Endodermal cell (in vitro differentiated cells): ENCODE measurements around the gene RNF149. TPM values are rescaled to one million over a fixed set of nuclear protein-coding genes. Genes with fewer than 3 reads are reported as not detected.
"Not testable (repeated sequence)": the region's sequence is repeated elsewhere in the genome, so short reads cannot be mapped to it uniquely, and the experiment has no call there.

Source experiments
- DNase-seq: peaks from one replicate; pipeline ENCODE4 v3.0.0-alpha.2; 2017
- H3K27ac ChIP-seq: 2 replicates; pipeline ENCODE4 v1.5.1; 2013; ENCODE audit warnings: mild to moderate bottlenecking, low read depth, low read length, moderate library complexity
- H3K27me3 ChIP-seq: 2 replicates; pipeline ENCODE4 v1.6.1; 2013; ENCODE audit warnings: mild to moderate bottlenecking, low read length, moderate library complexity; ENCODE audit not compliant: insufficient read depth, control insufficient read depth, poor library complexity, severe bottlenecking
- H3K36me3 ChIP-seq: 2 replicates; pipeline ENCODE4 v1.7.0; 2013; ENCODE audit warnings: mild to moderate bottlenecking, low read length, moderate library complexity; ENCODE audit not compliant: control insufficient read depth, insufficient read depth
- H3K4me1 ChIP-seq: one replicate; pipeline ENCODE4 v1.7.0; 2013; ENCODE audit warnings: low read length; ENCODE audit not compliant: control insufficient read depth, insufficient read depth
- H3K4me3 ChIP-seq: 2 replicates; pipeline ENCODE4 v1.5.1; 2013; ENCODE audit warnings: mild to moderate bottlenecking, low read length, moderate library complexity
- H3K9ac ChIP-seq: 2 replicates; pipeline ENCODE4 v1.6.1; 2013; ENCODE audit warnings: mild to moderate bottlenecking, low read length, moderate library complexity; ENCODE audit not compliant: poor library complexity, severe bottlenecking; ENCODE audit errors: extremely low read depth
- H3K9me3 ChIP-seq: 2 replicates; pipeline ENCODE4 v1.6.1; 2013; ENCODE audit warnings: mild to moderate bottlenecking, low read length, moderate library complexity; ENCODE audit not compliant: control insufficient read depth
- H3K27ac Mint-ChIP-seq: 2 replicates; pipeline ENCODE4 v1.8.0; 2020; ENCODE audit warnings: mixed read lengths
- H3K27me3 Mint-ChIP-seq: 2 replicates; pipeline ENCODE4 v1.8.0; 2021; ENCODE audit warnings: mild to moderate bottlenecking, mixed read lengths; ENCODE audit not compliant: insufficient read depth
- H3K36me3 Mint-ChIP-seq: 2 replicates; pipeline ENCODE4 v1.8.0; 2020; ENCODE audit warnings: low read depth, mixed read lengths
- H3K4me1 Mint-ChIP-seq: 2 replicates; pipeline ENCODE4 v1.8.0; 2020; ENCODE audit warnings: mixed read lengths
- H3K4me3 Mint-ChIP-seq: 2 replicates; pipeline ENCODE4 v1.8.0; 2020; ENCODE audit warnings: mild to moderate bottlenecking, moderate library complexity, mixed read lengths
- H3K9me3 Mint-ChIP-seq: 2 replicates; pipeline ENCODE4 v1.8.0; 2020; ENCODE audit warnings: mild to moderate bottlenecking, mixed read lengths
- WGBS, 2 experiments: methylation state at CpG; one replicate each; pipeline versions ENCODE4 v1.1.5 to v1.1.7; 2013; ENCODE audit warnings: missing lambda C conversion rate in 2 of 2, mixed read lengths in 1 of 2; ENCODE audit not compliant: insufficient coverage in 1 of 2, insufficient read length in 1 of 2; 5-methylcytosine and 5-hydroxymethylcytosine counted together
- total RNA-seq, 2 donors: library from RNA; stranded (reverse); fragmentation: NEBNext Ultra II Directional in 1 of 2; extraction: Animal tissue kit (Norgen Biotek cat#: 25700) in 1 of 2; gene quantifications; 2 replicates in 1 of 2; 3 replicates in 1 of 2; pipeline ENCODE4 v1.2.1, GENCODE V29; 2021
- TF ChIP-seq, protein P1 (sequence below): fragments of 200-600 bp; sonication (generic); conservative IDR thresholded peaks from 2 replicates; pipeline ENCODE4 v1.5.0; 2021; ENCODE audit warnings: antibody characterized with exemption, mild to moderate bottlenecking

The RNF149 gene
- total RNA-seq, 2 donors from 2014 or later: 26.4 to 36.3 TPM

DNA sequence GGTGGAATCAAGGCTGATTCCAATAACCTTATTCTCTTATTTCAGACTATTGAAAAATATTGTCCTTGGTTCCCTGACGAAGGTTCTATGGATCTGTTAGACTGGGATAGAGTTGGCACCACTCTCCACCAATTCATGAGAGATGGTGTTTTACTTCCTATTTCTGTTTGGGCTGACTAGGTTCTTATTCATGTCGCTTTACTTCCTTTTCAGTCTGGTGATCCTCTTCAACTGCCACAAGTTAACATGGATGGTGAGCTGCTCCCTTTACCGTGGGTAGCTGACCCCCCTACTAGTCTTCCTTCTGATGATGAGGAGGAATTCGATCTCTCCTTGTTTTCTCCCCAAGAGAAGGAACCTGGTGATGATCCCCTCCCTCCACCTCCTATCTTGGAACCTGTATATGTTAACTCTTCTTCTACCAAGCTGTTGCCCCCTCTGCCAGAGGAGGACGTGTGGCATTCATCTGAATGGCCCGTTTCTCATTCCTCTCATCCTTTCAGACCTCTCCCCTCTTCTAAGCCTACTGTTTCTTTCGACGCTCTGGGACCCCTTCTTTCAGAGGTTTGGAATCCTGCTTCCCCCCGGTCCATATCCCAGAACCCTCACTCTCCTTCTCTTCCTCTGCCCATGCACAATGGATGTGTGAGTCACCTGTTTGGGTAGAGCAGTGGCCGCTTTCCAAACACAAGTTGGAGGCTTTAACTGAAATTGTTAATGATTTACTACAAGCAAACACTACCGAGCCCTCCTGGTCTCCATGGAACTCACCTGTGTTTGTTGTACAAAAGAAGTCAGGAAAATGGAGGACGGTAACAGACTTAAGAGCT, 69.4 kb downstream of the RNF149 start:
- no peak overlapping the region for H3K27ac ChIP-seq
- H3K27me3 Mint-ChIP-seq: no peaks in the 10 kb centered on the region
- peaks cover 16% of the 10 kb centered on the region for H3K9me3 ChIP-seq
- 90 to 94% methylated on average over 6 to 12 of the region's 12 CpGs for WGBS, 2 experiments
- H3K4me3 ChIP-seq: peak overlapping the region; percentile 57
- H3K4me1 ChIP-seq: peaks cover 7% of the 10 kb centered on the region
- no peak overlapping the region for H3K9ac ChIP-seq
- H3K4me3 Mint-ChIP-seq: peak overlapping the region; percentile 2
- no peaks in the 10 kb centered on the region for H3K36me3 Mint-ChIP-seq
- no peaks in the 10 kb centered on the region for H3K27me3 ChIP-seq
- H3K27ac Mint-ChIP-seq: peak overlapping the region; percentile 88
- DNase-seq: no peak
- H3K4me1 Mint-ChIP-seq: peaks cover 22% of the 10 kb centered on the region
- no peaks in the 10 kb centered on the region for H3K36me3 ChIP-seq
- TF ChIP-seq, protein P1, sequence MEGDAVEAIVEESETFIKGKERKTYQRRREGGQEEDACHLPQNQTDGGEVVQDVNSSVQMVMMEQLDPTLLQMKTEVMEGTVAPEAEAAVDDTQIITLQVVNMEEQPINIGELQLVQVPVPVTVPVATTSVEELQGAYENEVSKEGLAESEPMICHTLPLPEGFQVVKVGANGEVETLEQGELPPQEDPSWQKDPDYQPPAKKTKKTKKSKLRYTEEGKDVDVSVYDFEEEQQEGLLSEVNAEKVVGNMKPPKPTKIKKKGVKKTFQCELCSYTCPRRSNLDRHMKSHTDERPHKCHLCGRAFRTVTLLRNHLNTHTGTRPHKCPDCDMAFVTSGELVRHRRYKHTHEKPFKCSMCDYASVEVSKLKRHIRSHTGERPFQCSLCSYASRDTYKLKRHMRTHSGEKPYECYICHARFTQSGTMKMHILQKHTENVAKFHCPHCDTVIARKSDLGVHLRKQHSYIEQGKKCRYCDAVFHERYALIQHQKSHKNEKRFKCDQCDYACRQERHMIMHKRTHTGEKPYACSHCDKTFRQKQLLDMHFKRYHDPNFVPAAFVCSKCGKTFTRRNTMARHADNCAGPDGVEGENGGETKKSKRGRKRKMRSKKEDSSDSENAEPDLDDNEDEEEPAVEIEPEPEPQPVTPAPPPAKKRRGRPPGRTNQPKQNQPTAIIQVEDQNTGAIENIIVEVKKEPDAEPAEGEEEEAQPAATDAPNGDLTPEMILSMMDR: no peak
- H3K9me3 Mint-ChIP-seq: peaks cover 42% of the 10 kb centered on the region

DNA sequence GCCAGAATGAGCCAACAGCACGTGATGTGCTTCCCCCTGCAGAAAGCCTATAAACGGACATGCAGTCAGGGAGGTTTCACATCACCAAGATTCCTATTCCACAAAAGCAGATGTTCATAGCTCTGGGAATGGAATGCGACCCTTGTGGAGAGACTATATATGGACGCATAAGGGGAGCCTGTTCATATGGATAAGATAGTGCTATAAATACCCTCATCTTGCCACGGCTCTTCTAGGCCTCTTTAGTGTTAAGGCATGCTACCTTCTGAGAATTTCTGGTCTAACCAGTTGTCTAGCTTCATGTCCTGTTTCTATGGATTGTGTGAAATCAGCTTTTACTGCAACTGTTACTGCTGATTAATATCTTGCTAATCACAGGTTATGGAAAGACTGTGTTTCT, 70.6 kb downstream of the RNF149 start:
- not testable (repeated sequence) for H3K9ac ChIP-seq, H3K27me3 ChIP-seq, H3K36me3 ChIP-seq, H3K4me3 ChIP-seq, H3K4me1 ChIP-seq, H3K27ac Mint-ChIP-seq, H3K36me3 Mint-ChIP-seq, H3K27ac ChIP-seq, H3K27me3 Mint-ChIP-seq, H3K4me3 Mint-ChIP-seq, DNase-seq
- Mint-ChIP-seq H3K9me3 (peaks cover 51% of the 10 kb centered on the region), H3K4me1 (peaks cover 22% of the 10 kb centered on the region)
- 93 to 94% methylated on average over 3 to 5 of the region's 5 CpGs for WGBS, 2 experiments
- peaks cover 22% of the 10 kb centered on the region for H3K9me3 ChIP-seq

GRCh38 chr2:101235956-101236355, 72.5 kb downstream of the RNF149 start:
- not testable (repeated sequence) for H3K36me3 Mint-ChIP-seq, DNase-seq, H3K4me3 ChIP-seq, H3K27ac ChIP-seq, H3K27me3 Mint-ChIP-seq, H3K4me1 ChIP-seq, H3K27ac Mint-ChIP-seq, H3K27me3 ChIP-seq, H3K9ac ChIP-seq, H3K36me3 ChIP-seq, H3K4me3 Mint-ChIP-seq
- H3K9me3 ChIP-seq: peaks cover 22% of the 10 kb centered on the region
- peaks cover 52% of the 10 kb centered on the region for H3K9me3 Mint-ChIP-seq
- H3K4me1 Mint-ChIP-seq: peaks cover 17% of the 10 kb centered on the region
- 70 to 100% methylated on average over 1 of the region's 1 CpG for WGBS, 2 experiments

- TF ChIP-seq, protein P1: no peak
- 85 to 90% methylated on average over 7 to 12 of the region's 12 CpGs for WGBS, 2 experiments
- H3K9ac ChIP-seq: no peak overlapping the region
- no peaks in the 10 kb centered on the region for H3K36me3 ChIP-seq
- H3K27me3 ChIP-seq: no peaks in the 10 kb centered on the region
- H3K27ac ChIP-seq: no peak overlapping the region
- H3K27ac Mint-ChIP-seq: no peak overlapping the region
- H3K27me3 Mint-ChIP-seq: no peaks in the 10 kb centered on the region
- no peaks in the 10 kb centered on the region for H3K36me3 Mint-ChIP-seq
- H3K4me3 ChIP-seq: no peak overlapping the region
- H3K4me1 ChIP-seq: no peaks in the 10 kb centered on the region
- H3K9me3 ChIP-seq: peaks cover 22% of the 10 kb centered on the region
- peaks cover 51% of the 10 kb centered on the region for H3K9me3 Mint-ChIP-seq
- H3K4me1 Mint-ChIP-seq: peaks cover 5% of the 10 kb centered on the region
- no peak overlapping the region for H3K4me3 Mint-ChIP-seq
- DNase-seq: no peak
Observed at GRCh38 chr2:101234169-101234938, 74.1 kb downstream of the RNF149 start.
